Ishikawa (cell line): ENCODE data around the gene NR1H4.

Experiments
- CEBPB ChIP-seq: IDR thresholded peaks from 2 replicates; pipeline ENCODE4 v1.6.1; 2012
- CREB1 ChIP-seq: IDR thresholded peaks from 2 replicates; pipeline ENCODE4 v1.6.1; 2012; ENCODE audit warnings: low read depth
- EGR1 ChIP-seq: IDR thresholded peaks from 2 replicates; pipeline ENCODE4 v1.6.1; 2012
- EP300 ChIP-seq: IDR thresholded peaks from 2 replicates; pipeline ENCODE4 v1.6.1; 2012; ENCODE audit warnings: borderline replicate concordance
- FOXM1 ChIP-seq: IDR thresholded peaks from 2 replicates; pipeline ENCODE4 v1.6.1; 2012; ENCODE audit warnings: low read depth, borderline replicate concordance
- MAX ChIP-seq: IDR thresholded peaks from 2 replicates; pipeline ENCODE4 v1.6.1; 2012
- NFIC ChIP-seq: IDR thresholded peaks from 2 replicates; pipeline ENCODE4 v1.6.1; 2012
- RAD21 ChIP-seq: IDR thresholded peaks from 2 replicates; pipeline ENCODE4 v1.6.1; 2012; ENCODE audit warnings: low read depth
- REST ChIP-seq: IDR thresholded peaks from 2 replicates; pipeline ENCODE4 v1.6.1; 2012; ENCODE audit warnings: low read depth, mild to moderate bottlenecking
- TAF1 ChIP-seq: IDR thresholded peaks from 2 replicates; pipeline ENCODE4 v1.6.1; 2012; ENCODE audit warnings: low read depth, mild to moderate bottlenecking
- TCF12 ChIP-seq: IDR thresholded peaks from 2 replicates; pipeline ENCODE4 v1.6.1; 2012; ENCODE audit warnings: low read depth
- TEAD4 ChIP-seq: IDR thresholded peaks from 2 replicates; pipeline ENCODE4 v1.6.1; 2012
- USF1 ChIP-seq: IDR thresholded peaks from 2 replicates; pipeline ENCODE4 v1.6.1; 2012
- YY1 ChIP-seq: IDR thresholded peaks from 2 replicates; pipeline ENCODE4 v1.6.1; 2012; ENCODE audit warnings: low read depth
- ZBTB7A ChIP-seq: IDR thresholded peaks from 2 replicates; pipeline ENCODE4 v1.6.1; 2012; ENCODE audit warnings: low read depth

The NR1H4 gene

DNA sequence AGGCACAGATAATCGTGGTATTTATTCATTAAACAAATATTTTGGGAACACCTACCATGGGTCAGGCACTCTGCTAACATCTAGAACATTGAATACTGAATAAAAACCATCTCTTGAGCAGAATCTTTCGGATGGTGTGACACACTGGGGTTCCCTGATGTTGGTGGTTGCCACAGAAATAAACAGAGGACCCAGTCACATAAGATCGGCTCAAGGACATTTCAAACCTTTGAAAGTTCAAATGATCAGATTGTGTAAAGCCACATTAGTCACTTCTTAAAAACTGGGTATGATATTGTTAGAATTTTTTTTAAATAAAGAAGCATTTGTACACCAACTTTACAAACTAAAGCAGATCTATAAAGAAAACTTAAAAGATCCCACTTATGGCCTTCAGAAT is 39.0 kb downstream of the NR1H4 start:
- TF ChIP-seq YY1 = no peak
- TF ChIP-seq CEBPB = no peak
- TF ChIP-seq TEAD4 = no peak
- TF ChIP-seq TCF12 = no peak
- no peak for TF ChIP-seq NFIC
- TF ChIP-seq USF1 = no peak
- TF ChIP-seq FOXM1 = no peak
- no peak for TF ChIP-seq REST

GRCh38 chr12:100515968-100516367 is 42.3 kb downstream of the NR1H4 start:
- TF ChIP-seq TEAD4 = no peak

- TF ChIP-seq USF1 (no peak), RAD21 (no peak), FOXM1 (no peak), YY1 (no peak), CEBPB (no peak), TAF1 (no peak), ZBTB7A (no peak), EGR1 (no peak), CREB1 (no peak), NFIC (no peak), TCF12 (no peak), EP300 (no peak), MAX (no peak), TEAD4 (no peak)
Measured at GRCh38 chr12:100518376-100518775, 44.7 kb downstream of the NR1H4 start.

- TF ChIP-seq NFIC = no peak
- TF ChIP-seq MAX = no peak
- TF ChIP-seq CEBPB = no peak
- no peak for TF ChIP-seq EGR1
- TF ChIP-seq RAD21 = no peak
- no peak for TF ChIP-seq FOXM1
- no peak for TF ChIP-seq YY1
- TF ChIP-seq EP300 = no peak
- TF ChIP-seq REST = no peak
- no peak for TF ChIP-seq ZBTB7A
- TF ChIP-seq TEAD4 = no peak
Measured at GRCh38 chr12:100520048-100520769, 46.5 kb downstream of the NR1H4 start.

GRCh38 chr12:100521958-100522357 is 48.3 kb downstream of the NR1H4 start:
- TF ChIP-seq FOXM1 (no peak), NFIC (no peak), USF1 (no peak), TCF12 (no peak), EP300 (no peak), YY1 (no peak), TEAD4 (no peak), EGR1 (no peak), CREB1 (no peak), RAD21 (no peak), REST (no peak), MAX (no peak), CEBPB (no peak), ZBTB7A (no peak), TAF1 (no peak)
